Activated naive CD4-positive, alpha-beta T cell treated with anti-CD3 and anti-CD28 coated beads, Interleukin-2, amount 50 U/mL, for 16 hours (primary cell): Measurements from ENCODE around the gene SEMA3D.

Experiments used
- DNase-seq: peaks from one replicate; pipeline ENCODE4 v3.0.0-alpha.2; 2020

The SEMA3D gene

DNA sequence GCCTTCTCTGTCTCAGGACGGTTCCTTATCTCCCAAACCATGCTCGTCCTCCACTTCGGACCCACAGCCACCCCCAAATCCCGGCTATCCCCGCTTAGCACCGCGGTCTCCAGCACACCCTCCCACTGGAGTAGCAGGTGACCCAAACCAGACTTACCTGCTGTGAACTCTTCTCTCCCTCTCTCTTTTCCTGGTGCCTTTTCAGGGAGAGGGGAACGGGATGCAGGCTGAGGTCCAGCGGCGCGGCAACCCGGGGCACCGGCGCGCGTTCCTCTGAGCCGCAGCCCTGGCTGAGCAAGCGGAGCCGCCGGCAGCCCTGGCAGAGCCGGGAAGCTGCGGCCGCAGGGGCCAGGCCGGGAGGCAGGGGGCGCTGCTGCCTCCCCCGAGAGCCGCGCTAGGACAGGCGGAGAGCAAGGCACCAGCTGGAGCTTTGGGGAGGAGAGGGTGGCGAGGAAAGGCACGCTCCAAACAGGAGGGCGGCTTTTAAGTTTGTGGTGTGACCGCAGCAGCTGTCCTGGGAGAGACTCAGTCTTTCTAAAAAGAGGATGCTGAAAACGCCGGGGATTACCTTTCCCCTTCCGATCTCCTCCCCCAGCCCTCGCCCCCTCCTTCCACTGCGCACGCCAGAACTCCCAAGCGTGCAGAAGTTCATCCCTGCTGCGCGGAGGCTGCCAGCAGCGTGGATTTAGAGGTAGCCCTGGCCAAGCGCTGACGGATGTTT, at the start of gene SEMA3D:
SEMA3D (minus strand) TSS at position 536 of the 721 bp plus-strand sequence. CDS start 65,165 bp downstream, outside the sequence.
- no peak for DNase-seq

DNA sequence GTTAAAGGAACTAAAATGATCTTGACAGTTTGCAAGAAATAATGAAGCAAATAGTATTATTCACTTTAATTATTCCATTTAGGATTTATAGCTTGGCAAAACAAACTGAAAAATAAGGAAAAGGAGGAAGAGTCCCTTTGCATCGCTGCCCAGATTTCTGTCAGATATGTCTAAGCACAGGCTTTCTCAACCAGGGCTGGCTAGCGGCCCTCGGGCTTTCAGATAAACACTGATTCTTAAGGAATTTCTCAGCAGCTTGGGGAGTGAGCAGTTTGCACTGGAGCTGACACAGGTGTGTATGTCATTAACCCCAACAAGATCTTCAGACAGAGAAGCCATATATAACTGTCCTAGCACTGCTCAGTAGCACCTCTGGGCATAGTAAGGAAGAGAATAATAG, 47.9 kb upstream of the SEMA3D start:
- no peak for DNase-seq

DNA sequence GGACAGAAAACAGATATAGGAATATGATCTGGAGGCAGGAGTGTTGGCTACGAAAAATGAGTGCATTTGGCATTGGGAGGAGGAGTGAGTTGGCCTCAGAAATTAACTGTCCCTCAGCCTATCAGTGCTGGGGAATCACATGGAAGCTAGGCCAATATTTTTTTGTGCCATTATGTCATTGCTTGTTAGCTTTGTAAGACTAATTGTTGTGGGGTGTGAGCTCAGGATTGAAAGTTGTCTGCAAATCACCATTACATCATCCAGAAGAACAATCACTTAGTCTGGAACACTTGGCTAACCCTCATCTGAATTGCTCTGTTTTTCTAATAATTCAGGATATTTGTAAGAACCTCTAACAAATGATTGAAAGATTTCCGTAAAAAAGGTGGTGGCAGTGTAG, 45.2 kb upstream of the SEMA3D start:
- DNase-seq = no peak

DNA sequence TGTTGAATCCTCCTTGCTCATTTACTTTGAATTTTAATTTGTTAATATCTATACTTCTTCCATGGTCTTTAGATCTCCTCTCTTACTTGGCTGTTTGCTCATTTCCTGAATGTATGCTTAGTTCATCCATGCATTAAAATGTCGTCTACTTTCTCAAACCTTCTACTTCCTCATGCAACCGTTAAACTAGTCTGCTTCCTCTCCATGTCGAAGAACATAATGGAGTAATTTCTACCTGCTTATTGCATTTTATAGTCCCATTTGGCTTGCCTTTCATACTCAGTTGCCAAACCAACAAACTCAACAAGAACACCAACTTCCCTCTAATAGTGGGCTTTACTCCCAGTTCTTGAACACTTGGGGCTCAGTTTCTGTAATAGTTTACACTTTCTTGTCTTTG, 43.8 kb upstream of the SEMA3D start:
- no peak for DNase-seq

DNA sequence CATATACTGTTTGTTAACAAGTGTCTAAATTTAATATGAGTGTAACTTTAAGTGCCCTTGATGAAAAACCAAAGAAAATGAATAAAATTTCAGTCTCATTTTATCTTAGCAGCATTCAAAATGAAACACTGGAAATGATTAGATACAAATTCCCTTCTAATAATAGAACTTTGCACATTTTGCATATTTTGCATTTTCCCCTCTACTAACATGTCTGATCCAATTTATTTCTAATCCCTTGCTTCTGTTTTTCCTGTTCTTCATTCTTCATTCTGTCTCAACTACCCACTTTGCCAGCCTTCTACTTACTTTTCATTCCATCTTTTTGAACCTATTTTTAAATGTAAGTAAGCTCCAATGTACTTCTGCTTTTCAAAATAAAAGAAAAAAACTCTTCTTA, 42.7 kb upstream of the SEMA3D start:
- DNase-seq = no peak

DNA sequence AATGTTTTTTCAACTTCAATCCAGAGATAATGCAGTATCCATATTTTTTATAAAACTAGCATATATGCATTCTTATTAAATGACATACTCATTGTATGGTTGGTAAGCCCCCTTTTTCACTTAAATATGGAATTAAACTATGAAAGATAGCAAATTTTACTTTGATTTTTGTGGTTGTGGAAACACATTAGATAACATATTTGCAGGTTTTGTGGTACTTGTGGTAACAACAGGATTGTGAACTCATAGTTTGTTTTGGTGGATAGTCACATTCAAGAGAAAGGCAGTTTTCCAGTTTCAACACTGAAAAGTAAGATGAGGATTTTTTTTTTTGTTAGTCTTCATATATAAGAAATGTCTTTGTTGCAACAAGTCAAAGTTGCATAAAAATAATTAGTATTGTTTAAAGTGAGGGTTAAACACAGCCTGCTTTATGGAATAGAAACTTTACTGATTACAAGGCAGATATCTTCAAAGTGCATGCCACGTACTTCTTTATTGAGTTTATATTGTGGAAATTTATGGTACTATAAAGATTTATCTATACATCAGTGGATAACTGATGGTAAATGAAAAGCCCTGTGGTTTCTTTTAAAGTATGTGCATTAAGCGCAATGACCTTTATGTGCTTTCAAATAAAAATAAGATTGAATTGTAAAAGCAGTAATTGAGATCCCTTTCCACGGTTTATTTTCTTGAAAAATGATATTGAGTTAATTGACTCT, 39.7 kb upstream of the SEMA3D start:
- no peak for DNase-seq

DNA sequence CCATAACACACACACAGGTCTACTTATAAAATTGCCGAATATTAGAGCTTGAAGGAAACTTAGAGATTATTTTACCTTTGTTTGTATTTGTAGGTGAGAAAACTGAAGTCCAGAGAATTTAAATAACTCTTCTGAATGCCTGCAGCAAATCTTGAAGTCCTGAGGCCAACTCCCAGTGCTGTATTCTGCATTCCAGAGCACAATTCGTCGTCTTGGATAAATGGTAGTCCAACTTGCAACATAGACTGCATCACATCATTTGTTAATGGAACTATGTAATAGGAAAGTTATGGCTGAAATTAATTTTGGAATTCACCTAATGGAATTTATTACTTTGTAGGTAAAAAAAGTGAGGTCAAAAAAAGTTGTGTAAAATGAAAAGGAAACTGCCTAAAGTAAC, 37.3 kb upstream of the SEMA3D start:
- DNase-seq = no peak

DNA sequence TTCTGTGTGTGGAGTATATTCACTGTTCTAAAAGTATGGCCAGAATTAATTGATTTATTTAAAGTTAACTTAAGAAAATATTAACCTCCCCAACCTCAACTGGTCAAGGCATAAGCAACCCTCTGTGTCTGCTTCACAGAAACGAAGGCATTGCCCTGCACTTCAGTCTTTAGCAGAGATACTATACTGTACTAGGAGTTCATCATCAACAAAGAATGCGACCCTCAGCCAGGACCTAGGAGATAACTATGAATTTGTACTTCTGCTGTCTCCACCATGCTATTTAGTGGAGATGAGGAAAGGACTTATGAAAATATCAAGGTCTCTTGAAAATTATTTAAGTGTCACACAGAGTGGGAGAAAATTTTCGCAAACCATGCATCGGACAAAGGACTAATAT, 35.7 kb upstream of the SEMA3D start:
- no peak for DNase-seq

DNA sequence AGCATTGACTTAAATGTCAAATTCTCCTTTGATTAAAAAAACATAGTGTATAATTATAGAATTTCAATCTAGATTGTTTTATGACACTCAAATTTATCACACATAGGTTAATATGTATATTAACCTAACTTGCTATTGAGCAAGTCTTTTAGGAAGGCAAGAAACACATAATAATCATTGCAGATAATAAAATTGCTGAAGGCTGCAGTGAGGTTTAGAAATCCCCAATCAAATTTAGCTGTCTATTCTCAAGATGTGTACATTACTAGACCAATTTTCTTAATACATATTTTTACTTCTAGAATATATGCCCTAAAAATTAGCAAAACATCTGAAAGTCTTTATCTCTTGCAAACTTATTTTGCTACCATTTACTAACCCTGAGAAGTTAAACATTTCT, 34.9 kb upstream of the SEMA3D start:
- DNase-seq = no peak

DNA sequence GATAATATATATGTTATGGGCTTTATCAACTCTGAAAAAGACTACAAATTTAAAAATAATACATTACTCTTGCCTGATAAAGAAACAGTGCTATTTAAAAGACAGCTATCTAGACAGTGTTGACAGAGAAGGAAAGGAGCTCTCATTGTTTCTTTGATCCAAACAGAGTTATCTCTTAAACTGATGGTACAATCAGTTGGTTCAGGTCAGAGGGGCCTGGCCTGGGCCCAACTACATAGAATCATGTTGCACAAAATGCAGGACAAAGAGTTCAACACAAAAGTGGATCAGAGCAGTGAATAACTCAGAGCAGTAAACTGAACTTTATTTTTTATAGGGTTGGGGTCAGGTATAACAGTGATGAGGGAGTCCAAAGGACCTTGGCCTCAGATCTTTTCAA, 33.8 kb upstream of the SEMA3D start:
- DNase-seq = no peak

DNA sequence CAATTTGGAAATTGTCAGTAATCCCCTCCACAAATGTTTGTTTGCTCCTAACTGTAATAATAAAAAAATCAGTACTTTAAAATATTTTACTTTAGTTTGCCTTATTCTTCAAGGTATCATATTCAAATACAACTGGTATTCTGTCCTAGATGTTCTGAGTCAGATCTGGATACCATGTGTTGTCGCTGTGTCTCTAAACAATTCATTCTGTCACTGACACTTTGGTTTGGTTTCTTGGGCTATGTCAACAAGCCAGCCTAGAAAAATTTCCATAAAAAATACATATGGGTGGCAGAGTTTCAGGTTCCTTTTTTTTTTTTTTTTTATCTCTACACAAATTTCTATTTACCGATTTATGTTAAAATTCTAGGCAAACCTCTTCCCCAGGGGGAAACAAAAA, 33.2 kb upstream of the SEMA3D start:
- no peak for DNase-seq

DNA sequence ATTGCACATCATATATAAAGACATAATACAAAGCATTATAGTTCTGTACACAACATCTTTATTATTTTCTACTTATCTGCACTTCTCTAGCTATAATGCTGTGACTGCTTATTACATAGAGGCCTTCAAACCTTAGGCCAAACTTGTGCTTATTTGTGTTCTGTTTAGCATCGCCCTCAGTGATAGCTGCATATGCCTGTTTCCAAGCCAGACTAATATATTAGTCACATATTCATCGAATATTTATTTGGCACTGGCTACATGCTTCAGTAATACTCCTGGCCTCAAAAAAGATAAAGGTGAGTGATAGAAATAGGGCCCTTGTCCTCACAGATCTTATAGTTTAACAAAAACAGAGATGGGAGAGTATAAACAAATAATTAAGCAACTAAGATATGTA, 30.2 kb upstream of the SEMA3D start:
- no peak for DNase-seq

DNA sequence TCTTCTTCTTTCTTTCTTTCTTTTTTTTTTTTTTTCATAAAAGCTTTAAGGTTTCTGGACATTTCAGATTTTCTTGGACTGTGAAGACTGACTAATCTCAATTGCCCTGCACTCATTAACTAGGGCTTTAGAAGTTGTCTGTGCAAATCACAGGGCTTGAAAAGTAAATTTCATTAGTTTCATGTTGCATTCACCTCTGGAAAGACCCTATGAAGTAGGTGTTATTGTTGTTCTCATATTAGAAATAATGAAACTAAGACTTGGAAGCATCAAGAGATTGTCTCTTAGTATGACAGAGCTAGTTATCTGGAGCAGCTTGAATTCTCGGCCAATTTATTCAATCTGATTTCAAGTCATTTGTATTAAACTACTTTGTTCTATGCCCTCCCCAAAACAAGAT, 28.2 kb upstream of the SEMA3D start:
- no peak for DNase-seq

DNA sequence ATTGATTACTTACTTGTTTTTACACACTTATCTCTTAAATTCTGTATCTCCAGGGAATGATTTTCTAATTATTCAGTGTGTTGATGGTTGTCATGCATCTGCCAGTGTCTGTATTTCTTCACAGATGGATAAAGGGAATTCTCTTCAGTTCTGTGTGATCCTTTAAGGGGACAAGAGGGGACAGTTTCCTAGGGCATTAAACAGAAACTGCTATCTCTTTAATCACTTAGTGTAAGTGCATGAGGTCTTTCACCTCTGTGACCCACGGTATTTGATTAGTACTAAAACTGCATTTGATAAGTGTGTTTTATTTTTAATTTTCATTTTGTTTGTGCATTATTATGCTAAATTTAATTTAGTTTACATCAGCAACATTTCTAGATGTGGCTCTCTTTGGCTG, 26.6 kb upstream of the SEMA3D start:
- DNase-seq = no peak

DNA sequence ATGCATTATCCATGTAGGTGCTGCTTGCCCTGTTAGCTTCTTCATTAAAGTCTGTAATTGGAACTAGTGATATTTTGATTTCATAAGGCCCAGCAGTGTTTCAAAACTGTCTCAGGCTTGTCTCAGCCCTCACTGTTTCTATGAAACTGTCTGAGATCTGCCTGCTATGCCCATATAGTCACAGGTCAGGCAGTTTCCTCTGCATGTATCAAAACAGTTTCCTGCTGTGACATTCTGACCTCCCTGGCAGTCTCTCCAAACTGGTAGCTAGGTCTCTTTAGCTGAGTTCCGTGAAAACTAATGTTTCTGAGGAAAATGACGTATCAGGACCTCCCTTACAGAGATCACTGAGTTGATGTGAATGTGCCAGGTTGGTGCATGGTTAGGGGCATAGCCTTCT, 18.9 kb upstream of the SEMA3D start:
- DNase-seq = no peak

DNA sequence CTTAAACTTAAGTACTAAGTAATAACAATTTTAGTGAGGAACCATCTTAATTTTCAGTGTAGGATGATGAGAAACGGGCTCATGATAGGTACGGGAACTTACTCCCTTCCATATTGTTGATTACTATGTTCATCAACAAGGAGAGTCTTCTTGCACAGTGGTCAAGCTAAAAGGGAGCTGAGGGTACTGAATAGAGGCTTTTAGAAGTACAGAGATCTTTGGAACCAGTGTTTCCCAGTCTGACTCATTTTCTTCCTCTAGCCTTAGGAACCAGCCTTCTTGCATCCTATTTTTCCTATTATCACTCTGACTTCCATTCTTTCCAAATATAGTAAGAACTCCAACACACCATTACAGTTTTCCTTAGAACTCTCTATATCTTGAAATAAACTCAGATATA, 17.6 kb upstream of the SEMA3D start:
- DNase-seq = no peak

DNA sequence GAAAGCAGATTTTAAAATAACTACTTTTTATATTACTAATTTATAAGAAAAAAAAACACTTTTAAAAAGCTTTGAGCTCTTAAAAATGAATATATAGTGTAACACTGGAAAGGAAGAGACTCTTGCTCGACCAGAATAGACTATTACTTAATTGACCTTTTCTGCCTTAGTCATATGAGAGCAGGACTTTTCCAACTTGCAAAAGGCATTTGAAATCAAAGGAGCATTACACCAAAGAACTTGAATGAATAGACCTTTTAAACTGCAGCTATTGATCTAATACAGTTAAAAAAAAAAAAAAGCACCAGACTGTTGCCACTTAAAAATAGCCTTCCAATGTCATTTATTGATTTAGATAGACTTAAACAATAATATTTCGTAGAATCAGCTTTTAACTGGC, 17.2 kb upstream of the SEMA3D start:
- no peak for DNase-seq

DNA sequence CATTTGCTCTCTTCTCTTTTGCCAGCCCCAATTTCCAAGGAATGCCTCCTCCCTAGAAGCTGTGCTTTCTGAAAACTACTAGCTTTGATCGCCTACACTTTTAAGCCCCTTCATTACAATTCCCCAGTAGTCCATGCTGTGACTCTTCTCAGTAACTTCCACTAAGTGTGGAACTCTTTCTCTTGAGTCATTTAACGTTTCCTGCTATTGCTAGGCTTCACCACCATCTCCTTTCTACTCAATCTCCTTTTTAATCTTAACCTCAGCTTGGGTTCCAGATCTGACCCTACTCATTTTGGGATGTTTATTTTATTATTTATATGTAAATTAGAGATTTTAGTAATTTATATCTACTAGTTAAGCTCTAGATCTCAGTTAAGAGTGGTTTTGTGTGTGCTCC, 14.4 kb upstream of the SEMA3D start:
- DNase-seq = no peak

DNA sequence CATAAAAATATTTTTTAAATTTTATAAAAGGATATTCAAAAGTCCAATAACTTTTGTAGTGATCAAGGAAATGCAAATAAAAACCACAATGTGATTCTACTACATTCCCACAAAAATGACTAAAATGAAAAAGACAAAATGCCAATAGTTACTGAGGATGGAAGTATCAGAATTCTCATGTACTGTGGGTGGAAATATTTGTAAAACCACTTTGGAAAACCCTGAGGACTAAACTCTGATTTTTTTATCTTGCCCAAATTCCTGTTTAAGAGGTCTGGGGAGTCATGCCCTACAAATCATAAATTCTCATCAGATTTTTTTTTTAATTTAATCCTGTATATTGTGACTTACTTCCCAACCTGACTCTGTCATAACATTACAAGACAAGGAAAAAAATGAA, 9.8 kb upstream of the SEMA3D start:
- DNase-seq = no peak

DNA sequence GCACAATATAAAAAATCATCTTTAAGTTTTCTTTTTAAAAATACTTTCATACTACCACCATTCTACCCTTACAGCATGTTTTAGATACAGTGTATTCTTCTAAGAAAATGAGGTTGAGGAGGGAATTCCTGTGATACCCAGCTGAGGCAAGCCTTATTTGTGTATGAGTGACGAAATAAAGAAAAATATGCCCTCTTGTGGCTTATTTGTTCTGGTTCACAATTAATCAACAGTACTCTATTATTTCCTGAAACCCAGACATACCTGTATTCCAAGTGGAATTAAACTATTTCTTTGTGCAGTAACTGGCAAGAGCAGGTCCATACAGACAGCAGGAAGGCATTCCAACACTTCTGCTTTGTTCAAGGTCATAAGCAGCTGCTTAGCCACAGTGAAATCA, 4.5 kb upstream of the SEMA3D start:
- DNase-seq = no peak

DNA sequence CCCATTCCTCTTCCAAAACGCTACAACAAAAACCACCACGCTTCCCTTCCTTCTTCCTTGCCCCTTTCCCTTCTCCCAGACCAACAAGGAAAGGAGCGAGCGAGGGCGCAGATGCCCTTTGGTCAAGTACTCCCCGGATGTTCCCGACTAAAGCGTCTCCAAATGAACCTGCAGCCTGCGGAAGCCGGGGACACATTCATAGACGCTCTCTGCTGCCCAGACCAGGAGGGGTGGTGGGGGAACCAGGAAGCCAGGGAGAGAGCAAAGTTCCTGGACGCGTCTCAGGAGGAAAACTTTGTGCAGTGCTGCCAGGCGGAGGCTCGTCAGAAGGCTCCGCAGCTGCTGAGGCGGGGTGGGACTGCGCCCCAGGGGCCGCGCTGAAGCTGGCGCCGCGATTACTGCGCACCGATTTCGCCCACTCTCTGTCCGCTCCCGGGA, 754 bp downstream of the SEMA3D start:
- DNase-seq = no peak

DNA sequence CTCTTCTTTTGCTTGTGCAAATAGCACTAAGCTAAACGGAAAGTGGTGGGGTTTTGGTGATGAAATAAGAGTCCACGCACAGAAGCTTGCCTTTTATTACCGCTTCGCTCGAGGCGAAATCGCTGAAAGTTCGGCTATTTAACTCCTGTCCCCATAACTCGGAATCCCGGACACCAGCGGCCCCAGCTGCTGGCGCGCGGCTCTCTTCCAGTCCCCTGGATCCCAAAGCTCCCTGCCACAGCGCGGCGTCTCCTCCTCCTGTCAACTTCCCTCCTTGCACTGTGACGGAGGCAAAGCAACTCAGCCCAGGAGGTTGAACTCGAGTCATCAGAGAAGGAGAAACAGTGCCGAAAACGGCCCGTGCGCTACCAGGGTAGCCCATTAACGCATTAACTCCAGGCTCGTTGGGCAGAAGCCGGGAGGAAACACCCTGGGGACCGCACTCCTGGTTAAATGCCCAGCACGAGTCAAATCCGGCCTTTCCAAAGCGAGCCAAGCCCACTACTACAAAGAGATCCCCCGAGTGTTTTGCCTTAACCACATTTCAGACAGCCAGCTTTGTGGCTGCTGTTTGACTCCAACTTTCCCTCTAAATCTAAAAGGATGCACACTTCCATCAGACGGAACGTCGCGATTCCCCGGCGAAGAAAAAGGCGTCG, 1.3 kb downstream of the SEMA3D start:
- no peak for DNase-seq

DNA sequence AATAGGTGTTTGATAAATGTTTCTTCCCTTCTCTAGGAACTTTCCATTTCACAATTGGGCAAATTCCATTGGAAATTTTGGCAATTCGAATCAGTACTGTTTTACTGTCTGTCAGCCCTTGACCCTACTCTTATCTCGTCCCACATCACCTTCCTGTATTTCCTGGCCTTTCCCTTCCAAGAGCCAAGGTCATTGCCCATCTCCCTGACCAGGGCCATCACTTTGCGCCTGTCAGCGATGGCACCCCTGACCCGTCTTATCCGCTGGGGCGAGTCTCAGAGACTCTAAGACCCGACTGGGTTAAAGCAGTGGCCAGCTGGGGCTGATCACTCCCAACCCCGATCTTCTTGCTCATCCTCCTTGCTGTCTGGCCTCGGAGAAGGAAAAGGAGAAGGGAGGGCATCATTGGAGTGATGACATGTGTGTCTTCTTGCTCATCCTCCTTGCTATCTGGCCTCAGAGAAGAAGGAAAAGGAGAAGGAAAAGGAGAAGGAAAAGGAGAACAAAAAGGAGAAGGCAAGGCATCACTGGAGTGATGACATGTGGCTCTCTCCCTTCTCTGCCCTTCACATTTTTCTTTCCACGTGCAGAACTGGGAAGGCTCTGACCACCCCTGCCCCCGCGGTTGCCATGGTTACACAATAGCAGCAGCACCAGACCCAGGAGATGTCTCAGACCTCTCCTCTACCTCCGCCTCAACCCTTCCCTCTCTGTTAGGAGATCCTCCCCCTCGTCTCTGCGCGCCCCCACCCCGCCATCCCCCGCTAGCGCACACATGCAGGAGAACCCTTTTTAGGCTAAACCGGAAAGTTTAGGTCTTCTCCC, 2.0 kb downstream of the SEMA3D start:
- no peak for DNase-seq
